ENCODE results near the gene HDGF. TPM values are rescaled to one million over a fixed set of nuclear protein-coding genes. Genes with fewer than 3 reads are reported as not detected.

Gene HDGF
- total RNA-seq, 2 experiments from 2014 or later = 60.8 TPM

DNA sequence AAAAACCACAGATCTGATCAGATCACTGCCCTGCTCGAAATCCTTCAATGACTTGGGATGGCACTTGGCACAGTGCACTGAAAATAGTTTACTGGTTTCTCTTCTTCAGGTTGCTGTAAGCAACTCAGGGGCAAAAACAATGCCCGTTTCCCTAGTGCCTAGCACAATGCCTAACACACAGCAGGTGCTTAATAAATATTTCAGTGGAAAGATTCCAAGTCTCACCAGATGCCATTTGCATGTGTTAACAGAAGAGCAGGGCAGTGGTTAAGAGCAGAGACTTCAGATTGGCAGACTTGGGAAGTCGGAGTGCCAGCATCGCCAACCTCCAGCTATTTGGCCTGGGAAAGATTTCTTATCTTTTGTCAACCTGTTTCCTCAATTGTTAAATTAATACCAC is 34.1 kb downstream of the HDGF start:
- H3K4me3 Mint-ChIP-seq = no peak overlapping the region
- no peaks in the 10 kb centered on the region for H3K4me1 Mint-ChIP-seq (ENCODE audit: low read depth)
- no peaks in the 10 kb centered on the region for H3K27me3 ChIP-seq (ENCODE audit: control insufficient read depth in 1 of 2, insufficient read depth in 2 of 2, low read length in 2 of 2)
- no peaks in the 10 kb centered on the region for H3K9me3 ChIP-seq (ENCODE audit: control insufficient read depth in 1 of 2, insufficient read depth in 1 of 2, low read length in 2 of 2)
- DNase-seq = no peak
- no peak for ATAC-seq (ENCODE audit: poor library complexity)
- peaks cover 30% of the 10 kb centered on the region for H3K36me3 ChIP-seq (ENCODE audit: insufficient read depth, low read length)
- H3K4me3 ChIP-seq (ENCODE audit: low read length) = no peak overlapping the region
- peaks cover 2% of the 10 kb centered on the region for H3K4me1 ChIP-seq (ENCODE audit: insufficient read depth, low read length)
- no peak overlapping the region for H3K27ac Mint-ChIP-seq
- CTCF ChIA-PET = no interaction called here
- H3K27me3 Mint-ChIP-seq = no peaks in the 10 kb centered on the region
- no peak overlapping the region for H3K27ac ChIP-seq (ENCODE audit: low read depth in 1 of 2, low read length in 2 of 2)
- TF ChIP-seq, protein P1, sequence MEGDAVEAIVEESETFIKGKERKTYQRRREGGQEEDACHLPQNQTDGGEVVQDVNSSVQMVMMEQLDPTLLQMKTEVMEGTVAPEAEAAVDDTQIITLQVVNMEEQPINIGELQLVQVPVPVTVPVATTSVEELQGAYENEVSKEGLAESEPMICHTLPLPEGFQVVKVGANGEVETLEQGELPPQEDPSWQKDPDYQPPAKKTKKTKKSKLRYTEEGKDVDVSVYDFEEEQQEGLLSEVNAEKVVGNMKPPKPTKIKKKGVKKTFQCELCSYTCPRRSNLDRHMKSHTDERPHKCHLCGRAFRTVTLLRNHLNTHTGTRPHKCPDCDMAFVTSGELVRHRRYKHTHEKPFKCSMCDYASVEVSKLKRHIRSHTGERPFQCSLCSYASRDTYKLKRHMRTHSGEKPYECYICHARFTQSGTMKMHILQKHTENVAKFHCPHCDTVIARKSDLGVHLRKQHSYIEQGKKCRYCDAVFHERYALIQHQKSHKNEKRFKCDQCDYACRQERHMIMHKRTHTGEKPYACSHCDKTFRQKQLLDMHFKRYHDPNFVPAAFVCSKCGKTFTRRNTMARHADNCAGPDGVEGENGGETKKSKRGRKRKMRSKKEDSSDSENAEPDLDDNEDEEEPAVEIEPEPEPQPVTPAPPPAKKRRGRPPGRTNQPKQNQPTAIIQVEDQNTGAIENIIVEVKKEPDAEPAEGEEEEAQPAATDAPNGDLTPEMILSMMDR (IDR thresholded peaks at IDR 0.05) = no peak
- intact Hi-C loops (cut with DNase I, micrococcal nuclease) = no loop called here
- H3K9me3 Mint-ChIP-seq = no peaks in the 10 kb centered on the region
- POLR2A ChIA-PET = no interaction called here
- H3K36me3 Mint-ChIP-seq (ENCODE audit: low read depth) = peaks cover 45% of the 10 kb centered on the region

DNA sequence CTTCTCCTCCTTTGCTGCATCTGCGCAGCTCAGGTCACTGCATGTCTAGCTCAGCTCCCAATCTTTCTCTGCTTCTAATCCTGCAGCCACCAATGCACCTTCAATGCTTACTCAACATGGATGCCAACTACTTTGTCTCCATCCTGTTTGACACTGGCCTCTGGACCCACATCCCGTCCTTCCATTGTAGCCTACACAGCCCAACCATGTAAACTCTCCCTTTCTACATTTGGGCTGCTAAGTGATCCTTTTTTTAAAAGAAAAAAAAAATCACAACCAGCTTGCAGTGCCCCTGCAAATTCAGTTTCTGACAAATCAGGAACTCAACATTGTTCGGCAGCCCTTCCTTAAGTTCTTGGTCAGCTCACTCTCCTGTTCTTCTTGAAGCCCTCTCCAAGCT is 36.6 kb downstream of the HDGF start:
- Mint-ChIP-seq H3K27ac (no peak overlapping the region), H3K36me3 (ENCODE audit: low read depth) (peaks cover 25% of the 10 kb centered on the region), H3K27me3 (no peaks in the 10 kb centered on the region), H3K4me3 (no peak overlapping the region), H3K9me3 (no peaks in the 10 kb centered on the region), H3K4me1 (ENCODE audit: low read depth) (no peaks in the 10 kb centered on the region)
- H3K27me3 ChIP-seq (ENCODE audit: control insufficient read depth in 1 of 2, insufficient read depth in 2 of 2, low read length in 2 of 2) = no peaks in the 10 kb centered on the region
- ChIA-PET POLR2A (interaction anchor here (1.0 to 2.2 kb wide), 2 partner anchors 8 to 24 kb away, joined by 4 to 8 read pairs; no protein-coding TSS in a partner anchor), CTCF (interaction anchor here (1.6 to 2.4 kb wide), 3 partner anchors 9 to 25 kb away, joined by 4 to 8 read pairs (median 8); partner anchors contain the start of gene CRABP2)
- TF ChIP-seq, protein P1 (IDR thresholded peaks at IDR 0.05) = no peak
- H3K9me3 ChIP-seq (ENCODE audit: control insufficient read depth in 1 of 2, insufficient read depth in 1 of 2, low read length in 2 of 2) = no peaks in the 10 kb centered on the region
- H3K4me1 ChIP-seq (ENCODE audit: insufficient read depth, low read length) = no peaks in the 10 kb centered on the region
- intact Hi-C loops (cut with DNase I, micrococcal nuclease) = no loop called here
- no peak overlapping the region for H3K27ac ChIP-seq (ENCODE audit: low read depth in 1 of 2, low read length in 2 of 2)
- ATAC-seq (ENCODE audit: poor library complexity) (no peak), DNase-seq (no peak)
- no peak overlapping the region for H3K4me3 ChIP-seq (ENCODE audit: low read length)
- H3K36me3 ChIP-seq (ENCODE audit: insufficient read depth, low read length) = peaks cover 11% of the 10 kb centered on the region

DNA sequence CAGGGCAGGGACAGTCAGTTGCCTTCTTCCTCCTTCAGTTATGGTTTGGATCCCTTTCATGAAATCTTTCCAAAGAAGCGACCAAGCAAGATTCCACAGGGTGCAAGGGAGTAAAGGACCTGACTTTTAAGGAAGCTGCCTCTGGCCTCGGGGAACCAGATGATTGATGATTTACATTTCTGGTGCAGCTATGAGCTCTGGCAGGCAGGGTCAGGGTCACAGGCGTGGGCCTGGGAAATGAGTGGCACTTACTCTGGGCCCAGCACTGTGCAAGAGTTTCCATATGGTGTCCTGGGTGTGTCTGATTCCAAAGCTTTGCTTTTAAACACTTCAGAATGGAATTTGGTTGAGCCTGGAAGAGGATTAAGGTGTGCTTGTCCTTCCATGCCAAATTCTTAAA is 38.8 kb downstream of the HDGF start:
- ATAC-seq (ENCODE audit: poor library complexity) (no peak), DNase-seq (no peak)
- TF ChIP-seq, protein P1 (IDR thresholded peaks at IDR 0.05) = no peak
- ChIA-PET POLR2A (interaction anchor here (0.8 kb wide), 1 partner anchor 9 kb away, joined by 4 read pairs; no protein-coding TSS in a partner anchor), CTCF (interaction anchor here (2.8 to 3.0 kb wide), 2 partner anchors 14 to 23 kb away, joined by 7 to 11 read pairs; no protein-coding TSS in a partner anchor)
- Mint-ChIP-seq H3K27me3 (no peaks in the 10 kb centered on the region), H3K36me3 (ENCODE audit: low read depth) (peaks cover 23% of the 10 kb centered on the region), H3K4me3 (no peak overlapping the region), H3K9me3 (no peaks in the 10 kb centered on the region), H3K27ac (no peak overlapping the region), H3K4me1 (ENCODE audit: low read depth) (no peaks in the 10 kb centered on the region)
- Histone ChIP-seq H3K9me3 (ENCODE audit: control insufficient read depth in 1 of 2, insufficient read depth in 1 of 2, low read length in 2 of 2) (no peaks in the 10 kb centered on the region), H3K27ac (ENCODE audit: low read depth in 1 of 2, low read length in 2 of 2) (no peak overlapping the region), H3K27me3 (ENCODE audit: control insufficient read depth in 1 of 2, insufficient read depth in 2 of 2, low read length in 2 of 2) (no peaks in the 10 kb centered on the region), H3K4me3 (ENCODE audit: low read length) (no peak overlapping the region), H3K4me1 (ENCODE audit: insufficient read depth, low read length) (no peaks in the 10 kb centered on the region), H3K36me3 (ENCODE audit: insufficient read depth, low read length) (peaks cover 6% of the 10 kb centered on the region)
- intact Hi-C loops (cut with DNase I, micrococcal nuclease) = no loop called here
